ENCODE data around the gene SCN4B. TPM values are rescaled to one million over a fixed set of nuclear protein-coding genes. Genes with fewer than 3 reads are reported as not detected.

SCN4B gene
- total RNA-seq, 1 donor from 2014 or later: 0.89 TPM

GRCh38 chr11:118168316-118168715 lies 15.7 kb upstream of the SCN4B start:
- H3K27ac Mint-ChIP-seq (ENCODE audit: unreplicated experiment): no peak overlapping the region
- no peak overlapping the region for H3K27ac ChIP-seq (ENCODE audit: low read depth, low read length)
- H3K36me3 Mint-ChIP-seq (ENCODE audit: low read depth, unreplicated experiment): no peaks in the 10 kb centered on the region
- no peak for DNase-seq (ENCODE audit: low read depth)
- FAIRE-seq: no peak
- H3K9me3 Mint-ChIP-seq (ENCODE audit: unreplicated experiment): no peaks in the 10 kb centered on the region
- no peaks in the 10 kb centered on the region for H3K9me3 ChIP-seq (ENCODE audit: insufficient read depth, low read depth, low read length)
- no peaks in the 10 kb centered on the region for H4K20me1 ChIP-seq (ENCODE audit: insufficient read depth, low read length)
- peak overlapping the region; percentile 47 for H3K4me3 Mint-ChIP-seq (ENCODE audit: unreplicated experiment)
- no peaks in the 10 kb centered on the region for H3K4me1 ChIP-seq (ENCODE audit: insufficient read depth, low read length)
- TF ChIP-seq, protein P1, sequence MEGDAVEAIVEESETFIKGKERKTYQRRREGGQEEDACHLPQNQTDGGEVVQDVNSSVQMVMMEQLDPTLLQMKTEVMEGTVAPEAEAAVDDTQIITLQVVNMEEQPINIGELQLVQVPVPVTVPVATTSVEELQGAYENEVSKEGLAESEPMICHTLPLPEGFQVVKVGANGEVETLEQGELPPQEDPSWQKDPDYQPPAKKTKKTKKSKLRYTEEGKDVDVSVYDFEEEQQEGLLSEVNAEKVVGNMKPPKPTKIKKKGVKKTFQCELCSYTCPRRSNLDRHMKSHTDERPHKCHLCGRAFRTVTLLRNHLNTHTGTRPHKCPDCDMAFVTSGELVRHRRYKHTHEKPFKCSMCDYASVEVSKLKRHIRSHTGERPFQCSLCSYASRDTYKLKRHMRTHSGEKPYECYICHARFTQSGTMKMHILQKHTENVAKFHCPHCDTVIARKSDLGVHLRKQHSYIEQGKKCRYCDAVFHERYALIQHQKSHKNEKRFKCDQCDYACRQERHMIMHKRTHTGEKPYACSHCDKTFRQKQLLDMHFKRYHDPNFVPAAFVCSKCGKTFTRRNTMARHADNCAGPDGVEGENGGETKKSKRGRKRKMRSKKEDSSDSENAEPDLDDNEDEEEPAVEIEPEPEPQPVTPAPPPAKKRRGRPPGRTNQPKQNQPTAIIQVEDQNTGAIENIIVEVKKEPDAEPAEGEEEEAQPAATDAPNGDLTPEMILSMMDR (IDR thresholded peaks at IDR 0.05; ENCODE audit: insufficient read depth, low read depth, low read length): no peak
- TF ChIP-seq EZH2 (IDR thresholded peaks at IDR 0.05; ENCODE audit: insufficient read depth, low read length): no peak
- H3K27me3 ChIP-seq (ENCODE audit: insufficient read depth, low read length): peaks cover 29% of the 10 kb centered on the region
- H3K79me2 ChIP-seq (ENCODE audit: insufficient read depth, low read length): no peaks in the 10 kb centered on the region
- peaks cover 81% of the 10 kb centered on the region for H3K27me3 Mint-ChIP-seq (ENCODE audit: low read depth, unreplicated experiment)
- no peak overlapping the region for H3K9ac ChIP-seq (ENCODE audit: low read length)
- no peak overlapping the region for H2AFZ ChIP-seq (ENCODE audit: low read depth, low read length)
- no peak overlapping the region for H3K4me2 ChIP-seq (ENCODE audit: low read length)
- no peak overlapping the region for H3K4me3 ChIP-seq (ENCODE audit: insufficient read depth, low read depth, low read length)
- H3K4me1 Mint-ChIP-seq (ENCODE audit: low read depth, unreplicated experiment): no peaks in the 10 kb centered on the region
- no peaks in the 10 kb centered on the region for H3K36me3 ChIP-seq (ENCODE audit: insufficient read depth, low read length)

GRCh38 chr11:118167906-118168305 lies 15.3 kb upstream of the SCN4B start:
- Histone ChIP-seq H4K20me1 (ENCODE audit: insufficient read depth, low read length) (no peaks in the 10 kb centered on the region), H3K4me1 (ENCODE audit: insufficient read depth, low read length) (no peaks in the 10 kb centered on the region), H2AFZ (ENCODE audit: low read depth, low read length) (no peak overlapping the region), H3K9me3 (ENCODE audit: insufficient read depth, low read depth, low read length) (no peaks in the 10 kb centered on the region), H3K27ac (ENCODE audit: low read depth, low read length) (no peak overlapping the region), H3K4me2 (ENCODE audit: low read length) (no peak overlapping the region), H3K27me3 (ENCODE audit: insufficient read depth, low read length) (peaks cover 32% of the 10 kb centered on the region), H3K9ac (ENCODE audit: low read length) (no peak overlapping the region), H3K36me3 (ENCODE audit: insufficient read depth, low read length) (no peaks in the 10 kb centered on the region), H3K79me2 (ENCODE audit: insufficient read depth, low read length) (no peaks in the 10 kb centered on the region), H3K4me3 (ENCODE audit: insufficient read depth, low read depth, low read length) (no peak overlapping the region)
- FAIRE-seq: no peak
- H3K4me3 Mint-ChIP-seq (ENCODE audit: unreplicated experiment): no peak overlapping the region
- no peaks in the 10 kb centered on the region for H3K9me3 Mint-ChIP-seq (ENCODE audit: unreplicated experiment)
- H3K4me1 Mint-ChIP-seq (ENCODE audit: low read depth, unreplicated experiment): no peaks in the 10 kb centered on the region
- H3K27ac Mint-ChIP-seq (ENCODE audit: unreplicated experiment): no peak overlapping the region
- no peak for TF ChIP-seq EZH2 (IDR thresholded peaks at IDR 0.05; ENCODE audit: insufficient read depth, low read length)
- TF ChIP-seq, protein P1 (IDR thresholded peaks at IDR 0.05; ENCODE audit: insufficient read depth, low read depth, low read length): no peak
- no peak for DNase-seq (ENCODE audit: low read depth)
- H3K27me3 Mint-ChIP-seq (ENCODE audit: low read depth, unreplicated experiment): peaks cover 81% of the 10 kb centered on the region
- no peaks in the 10 kb centered on the region for H3K36me3 Mint-ChIP-seq (ENCODE audit: low read depth, unreplicated experiment)

GRCh38 chr11:118167253-118167652 lies 14.6 kb upstream of the SCN4B start:
- no peaks in the 10 kb centered on the region for H3K36me3 ChIP-seq (ENCODE audit: insufficient read depth, low read length)
- H3K4me1 Mint-ChIP-seq (ENCODE audit: low read depth, unreplicated experiment): no peaks in the 10 kb centered on the region
- no peaks in the 10 kb centered on the region for H3K36me3 Mint-ChIP-seq (ENCODE audit: low read depth, unreplicated experiment)
- no peak for DNase-seq (ENCODE audit: low read depth)
- H3K27me3 ChIP-seq (ENCODE audit: insufficient read depth, low read length): peaks cover 34% of the 10 kb centered on the region
- FAIRE-seq: no peak
- no peak overlapping the region for H3K27ac Mint-ChIP-seq (ENCODE audit: unreplicated experiment)
- no peaks in the 10 kb centered on the region for H3K9me3 Mint-ChIP-seq (ENCODE audit: unreplicated experiment)
- no peaks in the 10 kb centered on the region for H3K79me2 ChIP-seq (ENCODE audit: insufficient read depth, low read length)
- no peak overlapping the region for H2AFZ ChIP-seq (ENCODE audit: low read depth, low read length)
- H4K20me1 ChIP-seq (ENCODE audit: insufficient read depth, low read length): no peaks in the 10 kb centered on the region
- no peaks in the 10 kb centered on the region for H3K4me1 ChIP-seq (ENCODE audit: insufficient read depth, low read length)
- H3K27ac ChIP-seq (ENCODE audit: low read depth, low read length): no peak overlapping the region
- H3K9me3 ChIP-seq (ENCODE audit: insufficient read depth, low read depth, low read length): no peaks in the 10 kb centered on the region
- H3K4me3 ChIP-seq (ENCODE audit: insufficient read depth, low read depth, low read length): no peak overlapping the region
- no peak overlapping the region for H3K9ac ChIP-seq (ENCODE audit: low read length)
- H3K4me2 ChIP-seq (ENCODE audit: low read length): no peak overlapping the region
- H3K27me3 Mint-ChIP-seq (ENCODE audit: low read depth, unreplicated experiment): peaks cover 82% of the 10 kb centered on the region
- H3K4me3 Mint-ChIP-seq (ENCODE audit: unreplicated experiment): no peak overlapping the region
- TF ChIP-seq EZH2 (IDR thresholded peaks at IDR 0.05; ENCODE audit: insufficient read depth, low read length): no peak
- TF ChIP-seq, protein P1 (IDR thresholded peaks at IDR 0.05; ENCODE audit: insufficient read depth, low read depth, low read length): no peak
